DND-41 (cell line): Measurements from ENCODE around the gene IQCK.

ENCODE experiments used
- EZH2 ChIP-seq: IDR thresholded peaks from 3 replicates; pipeline ENCODE4 v1.6.1; 2012; ENCODE audit warnings: borderline replicate concordance, low read depth, mild to moderate bottlenecking, moderate library complexity, low read length, inconsistent platforms; ENCODE audit not compliant: severe bottlenecking
- TF ChIP-seq, protein P1 (sequence below): IDR thresholded peaks from 2 replicates; pipeline ENCODE4 v1.5.1; 2012; ENCODE audit warnings: borderline replicate concordance, low read length, moderate library complexity, mild to moderate bottlenecking; ENCODE audit not compliant: poor library complexity, severe bottlenecking; ENCODE audit errors: extremely low read depth

DNA sequence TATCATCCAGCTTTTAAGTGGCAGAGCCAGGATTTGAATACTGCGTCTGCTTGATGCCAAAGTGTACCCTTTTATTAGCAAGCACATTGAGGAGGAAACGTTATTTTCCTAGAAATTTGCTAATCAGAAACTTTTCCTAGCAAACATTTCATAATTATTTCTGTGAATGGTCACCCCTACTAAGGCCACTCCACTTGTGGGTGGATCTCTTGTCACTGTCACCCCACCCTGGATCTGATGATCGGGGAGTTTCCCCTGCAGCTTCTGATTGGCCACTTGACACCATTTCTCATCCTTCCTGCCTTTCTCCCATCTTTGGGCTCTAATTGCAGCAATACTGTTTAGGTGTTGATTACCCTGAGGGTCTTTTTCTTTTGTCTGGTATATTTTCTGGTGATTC is 130.7 kb downstream of the IQCK start:
- TF ChIP-seq, protein P1, sequence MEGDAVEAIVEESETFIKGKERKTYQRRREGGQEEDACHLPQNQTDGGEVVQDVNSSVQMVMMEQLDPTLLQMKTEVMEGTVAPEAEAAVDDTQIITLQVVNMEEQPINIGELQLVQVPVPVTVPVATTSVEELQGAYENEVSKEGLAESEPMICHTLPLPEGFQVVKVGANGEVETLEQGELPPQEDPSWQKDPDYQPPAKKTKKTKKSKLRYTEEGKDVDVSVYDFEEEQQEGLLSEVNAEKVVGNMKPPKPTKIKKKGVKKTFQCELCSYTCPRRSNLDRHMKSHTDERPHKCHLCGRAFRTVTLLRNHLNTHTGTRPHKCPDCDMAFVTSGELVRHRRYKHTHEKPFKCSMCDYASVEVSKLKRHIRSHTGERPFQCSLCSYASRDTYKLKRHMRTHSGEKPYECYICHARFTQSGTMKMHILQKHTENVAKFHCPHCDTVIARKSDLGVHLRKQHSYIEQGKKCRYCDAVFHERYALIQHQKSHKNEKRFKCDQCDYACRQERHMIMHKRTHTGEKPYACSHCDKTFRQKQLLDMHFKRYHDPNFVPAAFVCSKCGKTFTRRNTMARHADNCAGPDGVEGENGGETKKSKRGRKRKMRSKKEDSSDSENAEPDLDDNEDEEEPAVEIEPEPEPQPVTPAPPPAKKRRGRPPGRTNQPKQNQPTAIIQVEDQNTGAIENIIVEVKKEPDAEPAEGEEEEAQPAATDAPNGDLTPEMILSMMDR: no peak
- no peak for TF ChIP-seq EZH2
